Parathyroid adenoma (tissue), 2 donors: ENCODE results near the gene ARFGEF3.
"Not testable (repeated sequence)": the region's sequence is repeated elsewhere in the genome, so short reads cannot be mapped to it uniquely, and the experiment has no call there.

Experiments used
- H2AFZ ChIP-seq: fragments of 300-600 bp; sonication (generic); one replicate; pipeline ENCODE4 v1.7.0; 2017; ENCODE audit warnings: antibody characterized with exemption, mild to moderate bottlenecking
- H3K27ac ChIP-seq: fragments of 300-600 bp; sonication (generic); one replicate; pipeline ENCODE4 v1.7.0; 2017
- H3K27me3 ChIP-seq: fragments of 300-600 bp; sonication (generic); one replicate; pipeline ENCODE4 v1.7.0; 2017; ENCODE audit warnings: low read length; ENCODE audit not compliant: control insufficient read depth, insufficient read depth
- H3K36me3 ChIP-seq: fragments of 300-600 bp; sonication (generic); one replicate; pipeline ENCODE4 v1.7.0; 2017; ENCODE audit warnings: low read length; ENCODE audit not compliant: control insufficient read depth, insufficient read depth
- H3K4me1 ChIP-seq: fragments of 300-600 bp; sonication (generic); one replicate; pipeline ENCODE4 v1.7.0; 2017; ENCODE audit warnings: control low read depth
- H3K4me2 ChIP-seq: fragments of 300-600 bp; sonication (generic); one replicate; pipeline ENCODE4 v1.7.0; 2017; ENCODE audit warnings: low read length
- H3K4me3 ChIP-seq: fragments of 300-600 bp; sonication (generic); one replicate; pipeline ENCODE4 v1.7.0; 2017; ENCODE audit warnings: low read depth, low read length
- H3K79me2 ChIP-seq: fragments of 300-600 bp; sonication (generic); one replicate; pipeline ENCODE4 v1.7.0; 2017; ENCODE audit warnings: control low read depth
- H3K9ac ChIP-seq: fragments of 300-600 bp; sonication (generic); one replicate; pipeline ENCODE4 v1.7.0; 2017; ENCODE audit warnings: mild to moderate bottlenecking
- H3K9me3 ChIP-seq: fragments of 300-600 bp; sonication (generic); one replicate; pipeline ENCODE4 v1.7.0; 2017; ENCODE audit warnings: low read length; ENCODE audit not compliant: control insufficient read depth
- CTCF ChIP-seq: fragments of 300-600 bp; sonication (generic); IDR thresholded peaks from one replicate; pipeline ENCODE4 v1.7.0; 2017; ENCODE audit warnings: antibody characterized with exemption, mild to moderate bottlenecking
- donor health status: primary hyperparathyroidism.

ARFGEF3 gene

GRCh38 chr6:138205437-138206094 lies 43.8 kb downstream of the ARFGEF3 start:
- H3K9me3 ChIP-seq: no peaks in the 10 kb centered on the region
- H3K4me3 ChIP-seq: no peak overlapping the region
- no peak overlapping the region for H3K9ac ChIP-seq
- no peak overlapping the region for H3K27ac ChIP-seq
- TF ChIP-seq CTCF: no peak
- peaks cover 2% of the 10 kb centered on the region for H3K4me1 ChIP-seq
- no peak overlapping the region for H2AFZ ChIP-seq
- H3K27me3 ChIP-seq: no peaks in the 10 kb centered on the region
- no peaks in the 10 kb centered on the region for H3K79me2 ChIP-seq
- no peak overlapping the region for H3K4me2 ChIP-seq
- no peaks in the 10 kb centered on the region for H3K36me3 ChIP-seq

GRCh38 chr6:138206862-138207261 lies 45.1 kb downstream of the ARFGEF3 start:
- Histone ChIP-seq H3K4me1 (peaks cover 2% of the 10 kb centered on the region), H3K4me3 (no peak overlapping the region), H3K4me2 (no peak overlapping the region), H3K9ac (no peak overlapping the region), H3K79me2 (no peaks in the 10 kb centered on the region), H3K9me3 (no peaks in the 10 kb centered on the region), H2AFZ (no peak overlapping the region), H3K27ac (no peak overlapping the region), H3K27me3 (no peaks in the 10 kb centered on the region), H3K36me3 (no peaks in the 10 kb centered on the region)
- TF ChIP-seq CTCF: no peak

GRCh38 chr6:138211048-138211581 lies 49.4 kb downstream of the ARFGEF3 start:
- H3K27ac ChIP-seq: no peak overlapping the region
- no peak for TF ChIP-seq CTCF
- no peaks in the 10 kb centered on the region for H3K27me3 ChIP-seq
- no peaks in the 10 kb centered on the region for H3K9me3 ChIP-seq
- no peak overlapping the region for H3K9ac ChIP-seq
- no peak overlapping the region for H3K4me3 ChIP-seq
- no peaks in the 10 kb centered on the region for H3K36me3 ChIP-seq
- no peaks in the 10 kb centered on the region for H3K4me1 ChIP-seq
- H3K4me2 ChIP-seq: no peak overlapping the region
- no peak overlapping the region for H2AFZ ChIP-seq
- H3K79me2 ChIP-seq: no peaks in the 10 kb centered on the region

GRCh38 chr6:138211601-138212000 lies 49.9 kb downstream of the ARFGEF3 start:
- no peaks in the 10 kb centered on the region for H3K9me3 ChIP-seq
- H3K27me3 ChIP-seq: no peaks in the 10 kb centered on the region
- no peak overlapping the region for H3K4me3 ChIP-seq
- H3K9ac ChIP-seq: no peak overlapping the region
- no peaks in the 10 kb centered on the region for H3K4me1 ChIP-seq
- H2AFZ ChIP-seq: no peak overlapping the region
- H3K4me2 ChIP-seq: no peak overlapping the region
- no peaks in the 10 kb centered on the region for H3K79me2 ChIP-seq
- no peak for TF ChIP-seq CTCF
- no peak overlapping the region for H3K27ac ChIP-seq
- H3K36me3 ChIP-seq: no peaks in the 10 kb centered on the region

- not testable (repeated sequence) for H2AFZ ChIP-seq, H3K4me2 ChIP-seq, H3K27ac ChIP-seq, H3K4me1 ChIP-seq, H3K9me3 ChIP-seq, H3K4me3 ChIP-seq, H3K9ac ChIP-seq, H3K27me3 ChIP-seq, H3K36me3 ChIP-seq, H3K79me2 ChIP-seq
Measured at GRCh38 chr6:138212530-138212929, 50.8 kb downstream of the ARFGEF3 start.
